GM12864 (cell line): Measurements from ENCODE around the gene SLC30A4.
"Not testable (repeated sequence)": the region's sequence is repeated elsewhere in the genome, so short reads cannot be mapped to it uniquely, and the experiment has no call there.

Experiments used
- DNase-seq: peaks from one replicate; pipeline ENCODE4 v3.0.0-alpha.2; 2011; ENCODE audit warnings: low read depth
- H3K4me3 ChIP-seq: 2 replicates; pipeline ENCODE4 v1.5.1; 2011; ENCODE audit warnings: mild to moderate bottlenecking, low read depth, low read length, control low read depth
- TF ChIP-seq, protein P1 (sequence below): IDR thresholded peaks from 2 replicates; pipeline ENCODE4 v1.5.1; 2011; ENCODE audit warnings: low read depth, mild to moderate bottlenecking, moderate library complexity, low read length, control low read depth, inconsistent platforms; ENCODE audit errors: missing control alignments

The SLC30A4 gene

GRCh38 chr15:45534821-45535220 lies 12.3 kb upstream of the SLC30A4 start:
- TF ChIP-seq, protein P1, sequence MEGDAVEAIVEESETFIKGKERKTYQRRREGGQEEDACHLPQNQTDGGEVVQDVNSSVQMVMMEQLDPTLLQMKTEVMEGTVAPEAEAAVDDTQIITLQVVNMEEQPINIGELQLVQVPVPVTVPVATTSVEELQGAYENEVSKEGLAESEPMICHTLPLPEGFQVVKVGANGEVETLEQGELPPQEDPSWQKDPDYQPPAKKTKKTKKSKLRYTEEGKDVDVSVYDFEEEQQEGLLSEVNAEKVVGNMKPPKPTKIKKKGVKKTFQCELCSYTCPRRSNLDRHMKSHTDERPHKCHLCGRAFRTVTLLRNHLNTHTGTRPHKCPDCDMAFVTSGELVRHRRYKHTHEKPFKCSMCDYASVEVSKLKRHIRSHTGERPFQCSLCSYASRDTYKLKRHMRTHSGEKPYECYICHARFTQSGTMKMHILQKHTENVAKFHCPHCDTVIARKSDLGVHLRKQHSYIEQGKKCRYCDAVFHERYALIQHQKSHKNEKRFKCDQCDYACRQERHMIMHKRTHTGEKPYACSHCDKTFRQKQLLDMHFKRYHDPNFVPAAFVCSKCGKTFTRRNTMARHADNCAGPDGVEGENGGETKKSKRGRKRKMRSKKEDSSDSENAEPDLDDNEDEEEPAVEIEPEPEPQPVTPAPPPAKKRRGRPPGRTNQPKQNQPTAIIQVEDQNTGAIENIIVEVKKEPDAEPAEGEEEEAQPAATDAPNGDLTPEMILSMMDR = no peak
- no peak overlapping the region for H3K4me3 ChIP-seq
- no peak for DNase-seq

- not testable (repeated sequence) for DNase-seq
Measured at GRCh38 chr15:45532892-45533291, 10.3 kb upstream of the SLC30A4 start.

DNA sequence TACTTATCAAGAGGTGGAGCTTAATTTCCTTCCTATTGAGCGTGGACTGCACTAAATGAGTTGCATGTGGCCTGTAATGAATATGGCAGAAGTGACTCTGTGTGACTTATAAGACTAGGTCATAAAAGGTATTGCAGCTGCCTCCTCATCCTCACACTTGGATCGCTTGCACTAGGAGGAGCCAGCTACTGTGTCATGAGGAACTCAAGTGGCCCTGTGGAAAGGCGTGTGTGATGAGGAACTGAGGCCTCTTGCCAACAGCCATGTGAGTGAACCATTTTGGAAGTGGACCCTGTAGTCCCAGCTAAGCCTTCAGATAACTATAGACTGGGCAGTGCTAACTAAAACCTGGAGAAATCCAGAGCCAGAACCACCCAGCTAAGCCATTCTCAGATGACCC lies 7.1 kb upstream of the SLC30A4 start:
- no peak for DNase-seq
- TF ChIP-seq, protein P1 = no peak
- H3K4me3 ChIP-seq = no peak overlapping the region

More at GRCh38 chr15:45532892-45533291, 10.3 kb upstream of the SLC30A4 start:
- not testable (repeated sequence) for H3K4me3 ChIP-seq

DNA sequence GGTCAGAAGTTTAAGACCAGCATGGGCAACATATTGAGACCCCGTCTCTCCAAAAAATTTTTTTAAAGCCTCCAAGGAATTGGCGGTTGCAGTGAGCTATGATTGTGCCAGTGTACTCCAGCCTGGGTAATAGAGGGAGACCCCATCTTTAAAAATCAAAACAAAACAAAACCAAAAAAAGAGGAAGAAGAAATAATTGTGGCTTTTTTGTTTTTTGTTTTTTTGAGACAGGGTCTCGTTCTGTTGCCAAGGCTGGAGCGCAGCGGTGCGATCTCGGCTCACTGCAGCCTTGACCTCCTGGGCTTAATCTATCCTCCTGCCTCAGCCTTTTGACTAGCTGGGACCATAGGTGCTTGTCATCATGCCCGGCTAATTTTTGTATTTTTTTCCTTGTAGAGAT lies 4.5 kb upstream of the SLC30A4 start:
- TF ChIP-seq, protein P1 = no peak
- no peak overlapping the region for H3K4me3 ChIP-seq
- DNase-seq = no peak

DNA sequence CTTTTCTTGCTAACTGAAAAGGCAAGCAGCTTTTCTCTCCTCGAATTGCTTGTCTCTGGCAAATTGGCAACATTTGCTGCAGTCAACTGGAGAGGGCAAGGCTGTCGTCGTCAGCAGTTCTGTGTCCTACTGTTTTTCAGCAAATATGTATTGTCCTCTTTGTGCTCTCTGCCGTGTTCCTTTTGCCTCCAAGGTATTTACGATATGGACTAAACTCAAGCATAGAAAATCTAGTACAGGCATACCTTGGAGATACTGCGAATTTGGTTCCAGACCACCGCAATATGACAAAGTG lies 558 bp upstream of the SLC30A4 start:
- H3K4me3 ChIP-seq = peak overlapping the region; percentile 49
- no peak for DNase-seq
- TF ChIP-seq, protein P1 = no peak

- peak overlapping the region; percentile 49 for H3K4me3 ChIP-seq
- TF ChIP-seq, protein P1 = no peak
- DNase-seq = no peak
Measured at GRCh38 chr15:45521596-45522327, 793 bp downstream of the SLC30A4 start.

DNA sequence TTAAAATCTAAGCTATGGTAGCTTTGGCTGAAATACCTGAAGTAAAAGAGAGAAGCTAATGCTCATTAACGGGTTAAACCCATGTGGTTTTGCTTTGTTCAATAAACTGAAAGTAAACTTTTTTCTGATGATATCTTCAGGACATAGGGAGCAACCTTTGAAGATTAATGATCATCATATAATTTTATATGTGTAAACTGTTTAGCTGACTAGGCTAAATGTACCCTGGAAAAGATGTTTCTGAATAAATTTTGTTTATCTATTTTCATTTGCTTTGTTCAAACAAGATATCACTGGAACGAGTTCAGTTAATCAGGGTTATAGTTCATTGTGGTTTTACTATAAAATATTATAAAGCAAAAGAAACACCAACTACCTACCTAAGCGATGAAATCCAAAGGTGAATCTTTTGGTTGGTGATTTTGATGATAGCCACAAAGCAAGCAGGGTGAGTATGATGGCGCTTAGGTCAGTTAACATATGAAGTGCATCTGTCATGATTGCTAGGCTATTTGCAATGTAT lies 11.7 kb downstream of the SLC30A4 start:
- H3K4me3 ChIP-seq = no peak overlapping the region
- DNase-seq = no peak
- TF ChIP-seq, protein P1 = no peak

DNA sequence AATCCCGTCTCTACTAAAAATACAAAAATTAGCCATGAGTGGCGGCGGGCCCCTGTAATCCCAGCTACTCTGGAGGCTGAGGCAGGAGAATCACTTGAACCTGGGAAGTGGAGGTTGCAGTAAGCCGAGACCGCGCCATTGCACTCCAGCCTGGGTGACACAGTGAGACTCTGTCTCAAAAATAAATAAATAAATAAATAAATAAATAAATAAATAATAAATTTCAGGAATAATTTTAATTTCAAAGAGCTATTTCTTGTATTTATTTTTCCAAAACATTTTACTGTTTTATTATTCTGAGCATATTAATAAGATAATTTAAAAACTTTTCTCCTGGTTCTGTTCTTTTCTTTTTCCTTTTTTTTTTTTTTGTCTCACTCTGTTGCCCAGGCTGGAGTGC lies 15.4 kb downstream of the SLC30A4 start:
- not testable (repeated sequence) for H3K4me3 ChIP-seq, DNase-seq
